Fibroblast of mammary gland (primary cell): ENCODE data around the gene NFAT5.

Experiments used
- DNase-seq: peaks from one replicate; pipeline ENCODE4 v3.0.0-alpha.2; 2010; ENCODE audit warnings: low read depth
- H3K4me3 ChIP-seq: 2 replicates; pipeline ENCODE4 v1.5.1; 2011; ENCODE audit warnings: low read depth, mild to moderate bottlenecking, low read length, moderate library complexity; ENCODE audit not compliant: control insufficient read depth
- CTCF ChIP-seq: conservative IDR thresholded peaks from 2 replicates; pipeline ENCODE4 v1.5.1; 2011; ENCODE audit warnings: low read depth, low read length, inconsistent platforms; ENCODE audit not compliant: control insufficient read depth, insufficient read depth

Gene NFAT5

GRCh38 chr16:69607674-69608073 is 41.9 kb downstream of the NFAT5 start:
- no peak for TF ChIP-seq CTCF
- no peak overlapping the region for H3K4me3 ChIP-seq
- DNase-seq, result no peak

- no peak for DNase-seq
- no peak overlapping the region for H3K4me3 ChIP-seq
- no peak for TF ChIP-seq CTCF
Measured at GRCh38 chr16:69610356-69610755, 44.6 kb downstream of the NFAT5 start.

GRCh38 chr16:69611103-69611640 is 45.4 kb downstream of the NFAT5 start:
- DNase-seq, result no peak
- TF ChIP-seq CTCF, result no peak
- H3K4me3 ChIP-seq, result no peak overlapping the region

GRCh38 chr16:69613378-69614154 is 47.8 kb downstream of the NFAT5 start:
- H3K4me3 ChIP-seq, result no peak overlapping the region
- no peak for TF ChIP-seq CTCF
- peak; percentile 56 for DNase-seq

- DNase-seq, result no peak
- no peak overlapping the region for H3K4me3 ChIP-seq
- TF ChIP-seq CTCF, result no peak
Measured at GRCh38 chr16:69615528-69615927, 49.8 kb downstream of the NFAT5 start.

- DNase-seq, result no peak
- no peak overlapping the region for H3K4me3 ChIP-seq
- no peak for TF ChIP-seq CTCF
Measured at GRCh38 chr16:69616082-69616481, 50.3 kb downstream of the NFAT5 start.

- peak; percentile 21 for DNase-seq
Measured at GRCh38 chr16:69618307-69618706, 52.5 kb downstream of the NFAT5 start.

More at GRCh38 chr16:69618307-69618706, 52.5 kb downstream of the NFAT5 start:
- TF ChIP-seq CTCF, result no peak
- H3K4me3 ChIP-seq, result no peak overlapping the region
